NCI-H345 (cell line): ENCODE data around the gene C16orf89.
"Not testable (repeated sequence)": the region's sequence is repeated elsewhere in the genome, so short reads cannot be mapped to it uniquely, and the experiment has no call there.

Experiments
- DNase-seq: peaks from one replicate; lab custom pipeline; 2025; lab: John Stamatoyannopoulos, UW

The C16orf89 gene

DNA sequence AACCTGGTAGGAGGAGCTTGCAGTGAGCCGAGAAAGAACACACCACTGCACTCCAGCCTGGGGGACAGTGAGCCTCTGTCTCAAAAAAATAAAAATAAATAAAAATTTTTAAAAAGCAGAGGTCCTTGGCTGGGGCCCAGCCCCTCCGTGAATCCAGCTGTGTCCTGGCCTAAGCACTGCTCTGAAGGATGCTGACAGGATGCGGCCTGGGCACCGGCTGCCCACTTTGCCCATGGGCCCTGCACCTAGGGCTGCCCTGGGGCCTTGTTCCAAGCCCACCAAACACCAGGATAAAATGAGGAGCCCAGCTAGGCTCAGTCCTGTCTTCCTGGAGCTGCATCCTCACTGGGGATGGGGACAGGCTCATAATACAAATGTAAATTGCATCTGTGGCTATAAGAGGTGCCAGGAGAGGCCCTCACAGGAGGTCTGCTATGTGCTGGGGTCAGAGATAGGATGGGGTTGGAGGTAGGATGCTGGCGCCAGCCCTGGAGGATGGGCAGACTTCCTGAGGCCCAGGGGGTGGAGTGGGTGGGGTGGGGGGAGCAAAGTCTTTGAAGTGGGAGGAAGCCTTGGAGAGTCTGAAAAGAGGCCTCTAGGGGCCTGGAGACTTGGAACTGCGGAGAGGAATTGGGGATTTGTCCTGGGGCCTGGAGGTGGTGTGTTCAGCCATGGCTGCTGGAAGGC lies 6.2 kb downstream of the C16orf89 start:
- DNase-seq, result no peak

DNA sequence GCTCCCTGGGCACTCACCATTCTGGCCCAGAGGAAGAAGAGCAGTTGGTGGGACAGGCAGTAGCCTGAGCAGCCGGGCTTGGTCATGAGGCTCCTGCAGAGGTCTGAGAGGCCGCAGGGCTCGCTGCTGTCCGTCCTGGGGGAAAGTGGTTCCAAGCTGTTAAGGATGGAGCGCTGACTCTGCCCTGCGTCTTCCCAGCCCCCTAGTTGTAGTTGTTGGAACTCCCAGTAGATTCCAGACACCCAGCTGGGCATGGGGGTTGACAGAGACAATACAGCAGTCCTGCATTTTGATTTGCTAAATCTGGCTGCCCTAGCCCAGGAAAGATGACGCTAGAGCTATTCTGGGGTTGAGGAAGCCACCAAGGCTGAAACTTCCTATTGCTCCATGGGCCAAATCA lies 7.3 kb downstream of the C16orf89 start:
- DNase-seq, result no peak

DNA sequence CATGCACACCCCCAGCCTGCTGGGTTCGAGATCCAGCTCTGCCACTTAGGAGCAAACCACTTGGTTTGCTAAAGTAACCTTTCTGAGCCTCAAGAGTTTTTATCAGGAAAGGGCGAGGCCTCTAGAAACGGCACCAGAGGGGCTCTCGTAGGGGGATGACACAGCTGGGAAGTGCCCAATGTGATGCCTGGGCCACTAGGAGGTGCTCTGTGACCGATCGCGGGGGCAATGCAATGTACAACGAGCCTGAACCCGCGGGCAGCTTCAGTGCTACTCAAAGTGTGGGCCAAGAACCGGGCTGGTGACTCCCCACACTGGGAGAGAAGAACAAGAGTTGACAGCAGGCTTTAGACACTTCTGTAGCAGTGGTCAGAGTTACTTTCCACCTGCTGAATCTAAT lies 9.4 kb downstream of the C16orf89 start:
- DNase-seq, result no peak

DNA sequence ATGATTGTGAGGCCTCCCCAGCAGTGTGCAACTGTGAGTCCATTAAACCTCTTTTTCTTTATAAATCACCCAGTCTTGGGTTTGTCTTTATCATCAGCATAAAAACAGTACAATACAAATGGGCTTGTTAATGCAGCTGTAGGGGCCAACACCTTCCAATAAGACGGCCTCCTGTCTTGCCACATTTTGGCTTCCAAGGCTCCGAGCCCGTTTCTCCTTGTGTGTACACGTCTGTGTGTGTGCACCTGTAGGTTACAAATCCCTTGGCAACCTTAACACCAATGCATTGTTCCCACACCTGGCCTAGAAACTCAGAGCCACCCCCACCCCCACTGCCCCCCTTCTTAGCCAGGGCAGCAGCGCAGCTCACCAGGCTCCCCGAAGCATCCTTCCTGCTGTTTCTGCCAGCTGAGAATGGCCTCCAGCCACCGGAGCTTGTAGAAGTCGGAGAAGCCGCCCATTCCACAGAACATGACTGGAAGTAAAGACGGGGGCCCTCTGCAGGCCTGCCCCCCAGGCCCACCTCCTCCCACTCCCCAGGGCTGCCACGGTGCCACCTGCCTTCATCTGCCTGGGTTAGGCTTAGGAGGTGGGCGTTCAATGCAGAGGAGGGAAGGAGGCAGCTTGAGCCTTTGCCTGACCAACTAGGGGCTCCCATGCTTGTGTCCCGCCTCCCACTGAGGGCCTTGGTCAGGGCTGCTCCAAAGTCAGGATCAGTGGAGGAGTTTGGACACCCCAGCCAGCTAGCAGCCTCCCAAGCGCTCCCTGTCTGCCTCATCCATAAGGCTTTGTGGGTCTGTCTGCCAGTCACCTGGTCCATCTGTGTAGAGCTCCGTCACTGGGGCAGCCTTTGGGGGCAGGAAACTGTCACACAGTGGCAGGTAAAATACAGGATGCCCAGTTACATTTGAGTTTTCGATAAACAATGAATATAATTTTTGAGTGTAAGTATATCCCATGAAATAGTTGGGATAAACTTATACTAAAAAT lies 10.6 kb downstream of the C16orf89 start:
- DNase-seq, result no peak

DNA sequence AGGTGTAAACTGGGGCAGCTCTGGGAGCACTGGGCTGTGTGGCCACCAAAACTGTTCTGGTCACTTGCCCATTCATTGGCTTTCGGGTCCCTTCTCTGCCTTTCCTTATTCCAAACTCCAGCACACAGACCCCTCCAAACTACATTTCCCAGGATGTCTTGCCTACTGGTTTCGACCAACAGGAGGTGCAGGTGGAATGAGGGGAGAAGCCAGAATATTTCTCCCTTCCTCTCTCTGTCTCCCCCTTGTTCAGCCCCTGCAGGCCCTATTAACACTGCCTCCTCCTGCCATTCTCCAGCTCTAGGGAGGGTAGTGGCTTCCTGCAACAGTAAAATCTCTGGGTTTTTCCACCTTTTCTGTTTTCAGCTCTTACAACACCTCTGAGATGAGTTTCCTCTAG lies 18.8 kb downstream of the C16orf89 start:
- DNase-seq, result no peak

DNA sequence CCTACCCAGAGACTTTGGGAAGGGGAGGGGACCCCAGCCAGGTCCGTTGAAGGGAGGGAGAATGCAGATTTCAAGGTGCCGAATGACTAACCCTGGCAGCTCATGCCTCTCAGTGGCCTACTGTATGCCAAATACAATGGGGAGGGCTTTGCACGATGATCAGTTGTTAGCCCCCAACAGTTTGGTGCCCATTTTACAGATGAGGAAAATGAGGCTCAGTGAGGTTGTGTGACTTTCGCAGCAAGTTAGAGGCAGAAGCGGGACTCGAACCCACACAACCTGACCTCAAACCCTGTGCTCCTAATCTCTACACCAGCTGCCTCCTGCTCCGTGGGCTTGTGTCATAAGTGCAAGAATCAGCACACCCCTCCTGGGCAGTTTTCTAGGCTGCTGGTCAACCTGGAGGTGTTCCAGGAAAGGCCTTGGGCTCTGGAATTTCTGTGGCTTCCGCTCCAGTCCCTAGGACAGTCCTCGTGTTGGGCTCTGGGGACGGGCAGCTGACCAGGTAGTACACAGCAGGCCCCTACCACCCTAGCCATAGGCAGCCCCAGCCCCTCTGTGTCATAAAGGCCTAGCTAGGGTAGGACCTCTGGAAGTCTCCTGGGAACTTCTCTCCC lies 20.1 kb downstream of the C16orf89 start:
- DNase-seq, result no peak

DNA sequence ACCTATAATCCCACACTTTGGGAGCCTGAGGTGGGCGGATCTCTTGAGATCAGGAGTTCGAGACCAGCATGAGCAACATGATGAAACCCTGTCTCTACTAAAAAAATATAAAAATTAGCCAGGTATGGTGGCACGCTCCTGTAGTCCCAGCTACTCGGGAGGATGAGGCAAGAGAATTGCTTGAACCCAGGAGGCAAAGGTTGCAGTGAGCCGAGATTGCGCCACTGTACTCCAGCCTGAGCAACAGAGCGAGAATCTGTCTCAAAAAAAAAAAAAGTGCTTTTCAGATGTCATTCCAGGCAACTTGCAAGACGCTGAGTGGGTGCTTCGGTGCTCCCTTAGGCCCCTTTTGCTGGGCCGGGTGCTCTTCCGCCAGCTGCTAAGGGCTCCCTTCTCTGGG lies 21.2 kb downstream of the C16orf89 start:
- DNase-seq, result not testable (repeated sequence)

DNA sequence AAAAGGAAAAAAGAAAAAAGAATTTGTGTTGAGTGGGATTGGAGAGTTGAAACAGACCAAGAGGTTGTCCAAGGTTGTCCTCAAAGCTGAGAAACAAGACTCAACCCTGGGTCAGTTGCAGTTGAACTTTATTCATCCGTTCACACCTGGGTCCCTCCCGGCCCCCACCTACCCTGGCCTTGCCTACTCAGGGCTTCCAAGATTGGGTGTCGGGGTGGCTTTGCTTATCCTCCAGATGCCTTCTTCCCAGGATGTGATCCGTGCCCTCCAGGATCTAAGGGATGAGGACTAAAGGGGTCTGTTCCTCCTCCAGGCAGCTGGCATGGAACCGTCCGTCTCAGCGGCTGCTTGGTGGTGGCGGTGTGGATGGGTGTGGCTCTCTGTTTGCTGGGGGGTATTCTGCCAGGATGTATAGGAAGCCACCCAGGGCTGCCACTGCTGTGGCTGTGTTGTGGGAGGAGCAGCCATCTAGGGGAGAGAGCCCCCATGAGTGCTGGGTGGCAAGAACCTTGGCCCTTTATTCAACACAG lies 21.7 kb downstream of the C16orf89 start:
- DNase-seq, result no peak

DNA sequence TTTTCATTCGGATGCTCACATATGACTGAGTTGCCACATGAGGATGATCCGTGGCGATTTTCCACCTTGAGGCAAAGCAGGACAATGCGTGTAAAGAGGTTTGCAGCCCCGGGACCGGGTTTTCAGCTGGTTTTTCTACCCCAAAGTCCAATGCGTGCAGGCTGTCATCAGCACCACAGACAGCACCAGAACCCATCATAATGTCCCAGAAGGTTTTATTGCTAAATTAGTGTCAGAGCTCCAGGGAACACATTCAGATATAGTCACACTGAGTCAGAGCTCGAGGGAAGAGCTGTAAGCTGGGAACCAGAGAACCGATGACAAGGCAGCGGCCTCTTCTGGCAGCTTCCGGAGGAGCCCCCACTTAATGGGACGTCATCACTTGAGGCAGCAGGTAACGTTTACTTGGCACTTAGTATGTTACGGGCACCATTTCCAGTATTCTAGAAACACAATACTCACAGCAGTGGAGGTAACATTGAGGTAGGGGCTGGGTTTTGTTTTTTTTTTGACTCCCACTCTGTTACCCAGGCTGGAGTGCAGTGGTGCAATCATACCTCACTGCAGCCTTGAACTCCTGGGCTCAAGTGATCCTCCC lies 23.1 kb downstream of the C16orf89 start:
- DNase-seq, result no peak

DNA sequence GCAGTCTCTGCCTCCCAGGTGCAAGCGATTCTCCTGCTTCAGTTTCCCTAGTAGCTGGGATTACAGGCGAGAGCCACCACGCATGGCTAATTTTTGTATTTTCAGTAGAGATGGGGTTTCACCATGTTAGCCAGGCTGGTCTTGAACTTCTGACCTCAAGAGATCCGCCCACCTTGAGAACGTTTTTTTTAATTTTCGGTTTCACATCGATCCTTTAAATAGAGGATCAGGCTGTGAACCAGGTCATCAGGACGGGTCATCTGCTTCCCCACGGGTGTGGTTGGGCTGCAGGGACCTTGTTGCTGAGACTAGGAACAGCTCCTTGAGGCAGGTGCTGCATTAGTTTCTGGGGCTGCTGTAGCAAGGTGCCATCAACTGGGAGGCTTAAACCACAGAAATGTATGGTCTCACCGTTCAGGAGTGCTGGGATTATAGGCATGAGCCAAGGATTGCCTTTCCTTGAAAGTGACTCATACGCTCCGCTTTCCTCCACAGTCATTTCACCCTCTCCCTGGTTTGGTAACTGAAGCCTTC lies 24.1 kb downstream of the C16orf89 start:
- DNase-seq, result no peak

DNA sequence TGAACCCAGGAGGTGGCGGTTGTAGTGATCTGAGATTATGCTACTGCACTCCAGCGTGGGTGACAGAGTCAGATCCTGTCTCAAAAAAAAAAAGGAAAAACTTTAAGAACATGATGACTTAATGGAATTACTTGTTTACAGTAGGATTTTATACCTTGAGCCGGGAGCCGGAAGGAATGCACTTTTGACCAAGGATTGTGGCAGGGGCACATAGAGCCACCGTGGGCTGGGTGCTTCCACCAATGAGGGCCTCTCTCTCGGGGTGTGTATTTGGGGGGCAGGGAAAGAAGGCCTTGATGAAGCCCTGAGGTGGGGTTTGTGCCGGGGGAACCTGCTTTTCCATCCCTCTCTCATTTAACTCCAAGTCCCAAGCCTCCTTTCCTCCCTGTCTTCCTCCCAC lies 25.3 kb downstream of the C16orf89 start:
- no peak for DNase-seq

DNA sequence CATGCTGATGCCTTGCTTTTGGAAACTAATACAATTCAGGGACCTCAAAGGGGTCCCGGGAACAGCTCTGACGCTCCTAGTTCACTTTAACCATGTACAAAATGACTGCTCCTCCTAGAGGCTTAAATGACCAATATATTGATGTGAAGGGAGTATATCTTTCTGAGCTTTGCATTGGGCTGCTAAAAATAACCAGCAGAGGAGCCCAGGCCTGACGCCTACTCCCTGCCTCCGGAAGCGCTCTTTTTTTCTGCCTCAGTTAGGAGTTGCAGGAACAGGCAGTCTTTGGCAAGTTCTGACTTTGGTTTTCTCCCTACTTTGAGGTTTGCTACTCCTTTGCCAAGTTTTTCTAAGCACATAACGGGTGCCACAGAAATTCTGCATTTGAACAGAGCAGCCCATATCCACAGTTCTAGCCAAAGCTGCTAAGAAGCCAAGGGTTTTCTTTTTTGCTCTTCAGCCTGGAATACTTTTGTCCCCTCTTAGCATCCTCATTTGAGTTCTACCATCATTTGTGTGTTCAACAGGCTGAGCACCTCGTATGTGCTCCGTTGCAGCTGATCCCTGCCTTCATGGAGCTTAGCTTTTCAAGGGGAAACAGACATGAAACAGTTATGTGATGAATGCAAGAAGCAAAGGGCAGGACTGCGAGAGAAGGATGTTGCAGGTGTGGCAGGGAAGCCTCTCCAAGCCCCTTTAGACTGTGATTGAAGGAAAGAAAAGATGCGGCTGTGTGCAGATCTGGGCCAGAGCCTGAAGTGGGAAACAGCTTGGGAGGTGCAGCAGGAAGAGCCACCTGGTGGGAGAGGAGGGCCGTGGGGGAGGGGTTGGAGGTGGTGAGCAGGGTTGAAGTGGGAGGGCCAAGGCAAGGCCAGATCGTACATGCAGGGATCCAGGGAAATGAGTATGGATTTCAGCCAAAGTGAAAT lies 29.3 kb downstream of the C16orf89 start:
- DNase-seq, result no peak

DNA sequence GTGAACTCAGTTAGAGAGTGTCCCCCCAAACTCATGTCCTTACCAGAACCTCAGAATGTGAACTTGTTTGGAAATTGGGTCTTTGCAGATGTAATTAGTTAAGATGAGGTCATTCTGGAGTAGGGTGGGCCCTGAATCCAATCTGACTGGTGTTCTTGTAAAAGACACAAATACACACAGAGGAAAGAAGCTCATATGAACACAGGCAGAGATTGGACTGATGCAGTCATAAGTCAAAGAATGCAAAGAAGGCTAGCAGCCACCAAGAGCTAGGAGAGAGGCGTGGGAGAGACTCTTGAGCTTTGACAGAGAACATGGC lies 29.9 kb downstream of the C16orf89 start:
- DNase-seq, result no peak

DNA sequence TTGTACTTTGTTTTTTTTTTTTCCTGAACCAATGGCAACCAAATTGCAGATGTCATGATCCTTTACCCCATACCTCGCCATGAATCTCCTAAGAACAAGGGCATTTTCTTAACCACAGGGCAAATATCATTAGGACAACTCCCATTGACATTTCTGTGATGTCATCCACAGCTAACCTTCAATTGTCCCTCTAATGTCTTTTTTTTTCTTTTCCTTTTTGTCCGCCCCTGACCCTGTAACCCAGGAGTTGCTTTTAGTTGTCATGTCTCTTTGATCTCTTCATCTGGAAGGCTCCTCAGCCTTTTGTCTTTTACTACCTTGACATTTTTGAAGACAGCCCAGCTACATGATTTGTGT lies 31.6 kb downstream of the C16orf89 start:
- DNase-seq, result no peak

DNA sequence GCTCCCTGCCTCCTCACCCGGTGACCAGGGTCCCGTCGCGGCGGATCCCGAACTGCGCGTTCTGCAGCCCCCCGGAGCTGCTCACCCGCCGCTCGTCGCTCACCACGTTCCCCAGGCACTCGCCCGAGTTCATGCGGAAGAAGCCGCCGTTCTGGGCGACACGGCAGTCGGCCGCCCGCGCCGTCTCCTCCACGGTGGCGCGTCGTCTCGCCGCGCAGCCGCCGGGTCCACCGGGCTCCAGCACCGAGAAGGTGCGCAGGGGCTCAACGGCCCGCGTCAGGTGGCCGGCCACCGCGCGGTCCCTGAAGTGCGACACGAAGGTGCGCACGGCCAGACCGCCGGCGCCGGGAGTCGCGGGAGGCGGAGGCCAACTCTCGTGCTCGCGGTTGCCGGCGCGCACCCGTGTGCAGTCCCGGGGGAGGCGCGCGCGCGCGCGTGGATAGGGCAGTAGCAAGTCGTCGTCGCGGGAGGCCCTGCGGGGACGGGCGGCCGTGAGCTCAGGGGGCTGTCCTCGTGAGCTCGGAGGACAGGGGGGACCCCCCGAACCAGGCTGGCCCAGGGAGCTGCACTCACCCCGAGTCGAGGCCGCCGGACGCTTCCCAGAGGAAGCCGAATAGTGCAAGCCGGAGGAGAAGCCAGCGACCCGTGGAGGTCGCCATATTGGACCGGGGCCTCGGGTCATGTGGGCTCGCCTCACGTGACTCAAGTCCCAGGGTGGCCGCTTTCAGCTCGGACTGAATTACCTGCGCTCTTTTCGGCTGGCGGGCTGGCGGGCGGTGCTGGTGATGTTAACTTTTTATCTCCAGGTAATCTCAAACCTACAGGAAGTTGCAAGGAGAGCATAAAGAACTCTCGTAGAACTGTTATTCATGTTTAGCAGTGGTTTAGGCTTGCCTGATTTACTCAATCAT lies 32.2 kb downstream of the C16orf89 start, which contains the start of gene NAGPA:
TSS of gene NAGPA (minus strand) at position 680 of the 911 bp plus-strand sequence. CDS start at position 659, 21 bp downstream.
- DNase-seq, result peak; percentile 85

DNA sequence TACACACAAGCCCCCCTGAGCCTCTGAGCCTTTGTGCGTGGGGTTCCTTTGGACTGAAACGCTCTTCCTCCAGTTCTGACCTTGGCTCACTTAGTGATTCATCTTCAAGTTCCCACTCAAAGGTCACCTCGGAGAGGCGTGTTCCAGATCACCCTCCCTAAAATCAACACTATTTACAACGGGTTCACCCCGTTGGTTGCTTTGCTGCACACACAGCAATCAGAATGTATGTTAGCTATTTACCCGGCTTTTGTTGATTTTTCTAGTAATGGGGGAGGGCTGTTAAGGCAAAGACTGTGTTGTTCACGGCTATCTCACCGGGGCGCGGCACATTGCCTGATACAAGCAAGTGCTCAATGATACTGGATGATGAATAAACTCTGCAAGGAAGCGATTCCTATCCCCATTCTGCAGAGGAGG lies 33.0 kb downstream of the C16orf89 start:
- DNase-seq, result no peak

DNA sequence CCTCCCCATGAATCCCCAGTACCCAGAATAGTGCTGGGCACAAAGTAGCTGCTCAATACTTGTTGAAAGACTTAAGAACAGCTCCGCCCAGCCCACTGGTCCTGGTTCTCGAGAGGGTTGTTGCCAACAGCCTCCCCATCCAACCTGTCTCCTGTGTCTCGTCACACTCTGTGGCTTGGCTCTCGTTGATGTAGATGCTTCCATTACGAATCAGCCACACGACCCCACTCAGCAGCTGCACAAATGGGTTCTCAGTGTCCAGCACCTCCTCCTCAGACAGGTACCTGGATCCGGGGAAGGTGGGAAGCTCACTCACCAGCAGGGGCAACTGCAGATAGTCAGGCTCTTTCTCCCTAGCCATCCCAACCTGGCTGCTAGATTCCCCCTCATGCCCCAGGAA lies 34.2 kb downstream of the C16orf89 start:
- DNase-seq, result no peak

DNA sequence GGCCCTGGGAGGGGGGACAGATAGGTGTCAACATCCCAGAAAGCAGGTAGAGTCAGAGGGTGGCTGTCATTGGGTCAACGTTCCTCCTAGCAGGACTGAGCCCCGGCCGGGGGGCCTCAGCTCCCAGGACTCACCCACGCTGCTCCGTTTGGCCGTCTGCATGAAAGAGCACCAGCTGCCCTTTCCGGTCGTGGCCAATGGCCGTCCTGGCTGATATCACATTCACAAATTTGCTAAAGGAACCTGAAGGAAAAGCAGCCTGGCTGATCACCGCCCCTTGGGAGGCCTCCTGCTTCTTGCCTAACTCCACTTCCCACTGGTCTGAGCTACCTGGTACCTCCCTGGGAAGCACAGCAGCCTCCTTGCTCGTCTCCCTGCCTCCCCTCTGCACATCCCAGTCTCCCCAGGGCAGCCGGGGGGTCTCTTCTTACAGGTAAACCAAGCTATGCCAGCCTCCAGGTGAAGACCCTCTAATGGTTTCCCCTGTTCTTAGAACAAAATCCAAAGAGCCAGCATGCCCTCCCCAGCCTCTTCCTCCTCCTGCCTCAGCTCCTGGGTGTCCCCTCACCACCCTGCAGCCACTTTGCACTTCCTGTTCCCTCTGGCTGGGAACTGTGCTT lies 35.4 kb downstream of the C16orf89 start:
- no peak for DNase-seq

DNA sequence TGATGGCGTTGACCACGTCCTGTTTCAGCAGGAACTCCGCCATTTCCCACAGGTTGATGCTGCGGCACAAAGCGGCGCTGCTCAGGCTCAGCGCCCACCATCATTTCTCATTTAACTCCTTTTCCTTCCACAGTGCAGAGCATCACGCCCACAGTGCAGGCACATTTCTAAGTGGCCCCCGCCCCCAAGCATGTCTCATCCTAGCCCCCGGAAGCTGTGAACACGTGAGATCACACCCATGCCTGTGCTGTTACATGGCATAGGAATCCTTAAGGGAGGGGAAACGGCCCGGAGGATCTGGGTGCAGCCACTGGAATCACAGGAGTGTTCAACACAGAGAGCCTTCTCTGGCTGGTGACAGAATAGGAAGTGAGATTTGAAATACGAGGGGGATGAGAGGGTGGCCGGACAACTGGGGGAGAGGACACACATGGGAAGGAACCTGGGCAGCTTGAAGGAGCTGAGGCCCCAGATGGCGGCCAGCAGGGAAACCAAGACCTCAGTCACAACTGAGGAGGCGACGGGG lies 36.7 kb downstream of the C16orf89 start:
- no peak for DNase-seq
